HG03064 (cell line): ENCODE data around the gene RABL2B.

ENCODE experiments used
- ATAC-seq: cut with Tn5 transposase; IDR thresholded peaks from one replicate; pipeline ENCODE4 v1.9.1; 2021; ENCODE audit warnings: low read depth; ENCODE audit not compliant: unreplicated experiment

Gene RABL2B

GRCh38 chr22:50739279-50739691 lies 44.2 kb downstream of the RABL2B start:
- ATAC-seq = no peak

DNA sequence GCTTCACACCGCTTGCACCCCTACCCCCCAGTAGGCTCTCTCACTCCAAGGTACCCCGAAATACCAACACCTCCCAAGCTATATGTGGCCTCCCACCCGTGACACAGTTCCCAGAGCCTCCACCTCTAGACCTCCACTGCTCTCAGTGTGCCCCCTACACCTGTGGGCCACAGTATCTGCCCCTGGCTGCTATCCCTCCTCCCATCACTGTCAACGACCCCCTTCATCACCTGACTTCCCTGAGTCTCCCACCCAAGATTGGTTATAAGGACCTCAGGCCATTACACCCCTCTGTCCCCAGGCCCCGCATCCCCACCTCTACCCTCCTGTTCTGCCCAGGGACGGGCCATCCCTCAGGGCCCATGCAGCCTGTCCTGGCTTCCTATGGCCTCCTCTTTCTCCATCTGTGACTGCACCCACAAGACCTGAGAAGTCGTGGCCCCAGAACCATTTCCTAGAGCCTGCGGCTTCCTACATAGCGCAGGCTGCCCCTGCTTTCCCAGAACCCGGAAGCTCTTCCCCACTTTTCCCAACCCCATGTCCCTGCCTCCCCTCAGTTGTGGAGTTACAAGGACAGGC lies 44.7 kb downstream of the RABL2B start:
- no peak for ATAC-seq

DNA sequence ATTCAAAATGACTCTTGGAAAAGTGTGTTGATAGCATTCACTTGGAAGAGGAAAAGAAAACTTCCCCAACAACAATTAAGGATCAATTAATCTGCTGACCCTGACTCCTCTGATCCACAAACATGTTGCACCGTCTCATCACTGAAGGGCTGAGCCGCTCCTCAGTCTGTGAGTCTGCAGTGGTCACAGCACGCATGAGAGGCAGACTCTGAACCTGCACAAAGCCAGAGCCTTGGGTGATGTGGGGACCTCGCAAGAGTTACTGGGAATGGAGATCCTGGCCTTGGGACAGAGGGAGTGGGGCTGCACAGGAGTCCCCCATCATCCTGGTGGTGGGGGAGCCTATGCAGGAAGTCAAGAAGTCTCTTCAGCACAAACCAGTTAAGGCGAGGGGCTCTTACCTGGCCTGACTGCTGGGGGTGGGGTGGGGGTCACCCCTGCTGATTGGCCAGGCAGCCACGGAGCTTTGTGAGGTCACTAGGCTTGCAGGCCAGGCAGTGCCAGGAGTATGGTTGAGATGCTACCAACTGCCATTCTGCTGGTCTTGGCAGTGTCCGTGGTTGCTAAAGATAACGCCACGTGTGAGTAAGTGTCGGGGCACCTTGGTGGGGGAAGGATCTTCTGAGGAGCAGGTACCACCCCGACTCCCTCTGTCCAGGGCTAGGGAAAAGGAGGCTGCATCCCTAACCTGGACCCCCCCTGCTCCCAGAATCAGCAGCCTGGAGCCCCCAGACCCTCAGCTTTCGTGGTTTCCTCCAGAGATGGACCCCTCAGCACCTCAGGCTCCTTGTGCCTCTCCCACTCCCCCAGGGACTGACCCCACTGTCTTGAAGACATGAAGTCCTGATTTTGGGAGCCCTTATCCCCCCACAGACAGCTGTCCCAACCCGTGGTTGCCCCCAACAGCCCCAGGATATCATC lies 45.4 kb downstream of the RABL2B start, which contains the start of gene ACR:
ACR (plus strand) TSS at position 477 of the 921 bp plus-strand sequence; CDS start at position 509, 32 bp downstream.
- ATAC-seq = no peak

DNA sequence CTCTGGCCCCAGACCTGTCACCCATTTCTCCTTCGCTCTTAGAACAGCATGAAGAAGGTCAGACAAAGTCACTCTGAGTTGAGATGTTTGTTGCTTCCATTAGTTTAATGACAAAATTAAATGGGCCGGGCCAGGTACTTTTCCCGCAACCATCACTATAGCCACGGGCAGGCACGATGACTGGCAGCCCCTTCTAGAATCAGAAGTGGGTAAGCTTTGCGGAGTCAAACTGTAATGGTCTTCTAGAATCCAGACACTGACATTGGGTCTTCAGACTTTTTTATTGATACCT lies 47.8 kb downstream of the RABL2B start:
- no peak for ATAC-seq

GRCh38 chr22:50734986-50735738 lies 48.3 kb downstream of the RABL2B start:
- ATAC-seq = no peak

- ATAC-seq = no peak
Observed at GRCh38 chr22:50734343-50734771, 49.1 kb downstream of the RABL2B start.

DNA sequence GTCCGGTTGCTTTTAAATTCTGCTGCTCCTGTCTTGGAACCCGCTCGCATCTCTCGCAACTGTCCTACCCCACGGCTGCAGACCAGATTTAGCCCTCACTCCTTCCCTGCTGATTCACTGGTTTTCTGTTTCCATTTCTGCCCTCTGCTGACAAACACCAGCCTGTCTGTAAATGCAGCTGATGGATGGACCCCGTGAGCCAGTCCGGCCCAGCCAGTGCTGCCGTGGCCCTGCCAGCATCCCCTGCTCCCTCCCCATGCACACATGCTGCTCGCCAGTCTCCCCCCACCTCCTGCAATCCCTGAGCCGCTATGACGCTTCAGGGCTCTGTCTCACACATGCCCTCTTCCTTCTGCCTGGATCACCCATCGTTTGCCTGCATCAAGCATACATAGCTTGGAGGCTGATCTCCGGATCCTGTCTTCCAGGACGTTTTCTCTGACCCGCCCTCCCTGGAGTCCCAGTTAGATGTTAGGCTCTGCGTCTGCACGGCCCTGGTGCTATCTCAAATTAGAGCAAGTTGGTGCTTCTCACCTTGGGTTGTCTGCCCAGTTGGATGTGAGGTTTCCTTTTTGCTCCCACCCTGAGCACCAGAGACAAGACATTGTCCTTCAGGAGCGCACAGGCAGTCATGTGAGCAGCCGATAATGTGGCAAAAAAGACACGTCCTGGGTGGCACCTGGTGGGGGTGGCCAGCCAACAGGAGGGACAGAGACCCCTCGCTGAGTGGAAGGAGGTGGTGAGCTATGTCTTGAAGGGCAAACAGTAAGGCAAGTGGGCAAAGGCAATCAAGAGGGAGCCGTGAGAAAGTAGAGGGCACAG lies 49.7 kb downstream of the RABL2B start:
- ATAC-seq = no peak

GRCh38 chr22:50732681-50733080 lies 50.8 kb downstream of the RABL2B start:
- ATAC-seq = no peak

DNA sequence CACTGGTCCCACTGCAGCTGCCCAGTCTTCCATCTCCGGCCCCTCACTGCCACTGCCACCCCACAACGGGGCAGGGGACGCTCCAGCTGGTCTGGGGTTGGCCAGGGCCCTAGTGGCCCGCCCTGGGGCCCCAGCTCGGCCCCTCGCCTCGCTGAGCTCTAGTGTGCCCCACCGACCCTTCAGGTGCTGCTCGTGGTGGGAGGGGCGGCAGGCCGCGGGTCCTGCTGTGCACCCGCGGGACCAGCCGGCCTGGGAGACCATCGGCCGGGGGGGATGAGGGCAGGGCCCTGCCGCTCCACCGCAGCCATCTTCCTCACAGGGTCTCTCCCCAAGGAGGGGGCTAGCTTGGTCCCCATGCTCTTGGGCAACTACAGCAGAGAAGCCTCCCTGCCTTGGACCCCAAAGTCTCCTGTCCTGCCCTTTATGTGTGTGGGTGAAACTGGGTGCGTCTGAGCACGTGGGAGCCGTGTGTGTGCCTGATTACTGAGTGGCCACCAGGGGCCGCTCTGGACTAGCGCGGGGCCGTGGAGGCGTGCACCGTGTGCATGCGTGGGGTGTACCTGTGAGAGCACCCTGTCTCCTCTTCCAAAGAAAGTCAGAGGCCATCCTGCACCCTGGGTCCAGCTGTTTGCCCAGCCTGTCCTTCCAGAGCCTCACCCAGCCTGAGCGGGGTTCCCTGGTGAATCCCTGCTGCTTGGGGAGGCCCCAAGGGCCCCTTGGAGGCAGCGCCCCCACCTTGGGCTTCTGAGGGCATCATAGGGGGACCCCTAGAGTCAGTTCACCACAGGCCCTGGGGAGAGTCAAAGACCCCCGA lies 51.4 kb downstream of the RABL2B start:
- ATAC-seq = no peak

GRCh38 chr22:50730941-50731661 lies 52.3 kb downstream of the RABL2B start:
- ATAC-seq = no peak

- ATAC-seq = no peak
Observed at GRCh38 chr22:50730013-50730891, 53.2 kb downstream of the RABL2B start.

GRCh38 chr22:50729391-50730012 lies 53.9 kb downstream of the RABL2B start:
- no peak for ATAC-seq

DNA sequence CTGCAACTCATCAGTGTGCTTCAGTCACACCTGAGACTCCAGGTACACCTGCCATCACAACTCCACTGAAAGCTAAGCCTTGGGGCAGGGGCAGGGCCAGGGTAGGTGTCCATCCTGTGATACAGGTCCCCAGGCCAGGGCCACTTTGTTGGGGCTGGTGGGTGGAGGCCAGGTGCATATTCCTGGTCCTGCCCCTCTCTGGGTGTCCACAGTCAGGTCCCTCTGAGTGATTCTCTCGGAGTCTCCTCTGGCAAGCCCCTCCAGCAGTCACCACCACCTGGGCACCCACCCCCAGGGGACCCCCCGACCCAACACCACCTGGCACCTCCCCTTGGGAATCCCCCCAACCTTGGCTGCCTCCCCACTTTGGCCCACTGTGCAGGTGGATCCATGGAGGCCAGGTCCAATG lies 54.9 kb downstream of the RABL2B start:
- no peak for ATAC-seq

GRCh38 chr22:50727678-50728522 lies 55.5 kb downstream of the RABL2B start:
- ATAC-seq = no peak

GRCh38 chr22:50726643-50727340 lies 56.6 kb downstream of the RABL2B start:
- ATAC-seq = no peak

- no peak for ATAC-seq
Observed at GRCh38 chr22:50725597-50725996, 57.8 kb downstream of the RABL2B start.
